Inferior parietal cortex (tissue), 1 donor: ENCODE measurements around the gene KRT3.

Experiments
- DNase-seq: peaks from one replicate; pipeline ENCODE4 v3.0.0-alpha.2; 2016; ENCODE audit errors: extremely low spot score

The KRT3 gene

DNA sequence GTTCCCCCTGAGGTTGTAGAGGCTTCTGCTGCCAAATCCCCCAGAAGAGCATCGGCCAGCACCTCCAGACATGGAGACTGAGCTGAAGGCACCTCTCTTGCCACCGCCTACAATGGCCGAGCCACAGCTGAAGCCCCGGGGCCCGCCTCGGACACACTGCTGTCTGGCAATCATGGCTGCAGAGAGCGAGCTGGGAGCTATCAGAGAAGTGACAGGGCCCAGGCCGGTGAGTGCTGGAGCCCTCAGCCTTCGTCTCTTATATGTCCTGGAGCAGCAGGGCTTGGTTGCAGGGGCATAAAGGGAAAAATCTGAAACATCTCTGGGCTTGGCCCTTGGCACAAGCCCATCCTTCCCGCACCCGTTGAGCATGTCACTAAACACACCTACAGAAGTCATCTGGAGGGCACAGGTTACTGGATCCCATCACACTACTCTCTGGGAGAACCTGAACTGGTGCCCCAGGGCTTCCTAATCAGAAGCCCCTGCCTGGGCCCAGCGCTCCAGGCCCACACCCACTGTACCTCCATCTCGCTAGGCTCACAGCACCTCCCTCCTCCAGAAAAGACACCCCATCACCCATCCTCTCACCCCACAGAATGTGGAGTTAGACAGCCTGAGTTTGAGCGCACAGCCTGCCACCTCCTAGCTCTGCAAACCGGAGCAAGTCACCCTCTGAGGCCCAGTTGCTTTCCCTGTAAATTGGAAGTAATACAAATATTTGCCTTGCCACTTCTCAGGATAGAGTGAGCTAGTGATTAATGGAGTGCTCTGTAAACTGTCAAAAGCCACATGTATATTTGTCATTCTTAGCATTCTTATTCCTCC, 18.2 kb upstream of the KRT3 start, which contains the start of gene KRT4:
Gene KRT4, minus strand, starts transcription at position 232 of the 825 bp plus-strand sequence. Its CDS starts 58 bp downstream, at position 174.
- DNase-seq = no peak

DNA sequence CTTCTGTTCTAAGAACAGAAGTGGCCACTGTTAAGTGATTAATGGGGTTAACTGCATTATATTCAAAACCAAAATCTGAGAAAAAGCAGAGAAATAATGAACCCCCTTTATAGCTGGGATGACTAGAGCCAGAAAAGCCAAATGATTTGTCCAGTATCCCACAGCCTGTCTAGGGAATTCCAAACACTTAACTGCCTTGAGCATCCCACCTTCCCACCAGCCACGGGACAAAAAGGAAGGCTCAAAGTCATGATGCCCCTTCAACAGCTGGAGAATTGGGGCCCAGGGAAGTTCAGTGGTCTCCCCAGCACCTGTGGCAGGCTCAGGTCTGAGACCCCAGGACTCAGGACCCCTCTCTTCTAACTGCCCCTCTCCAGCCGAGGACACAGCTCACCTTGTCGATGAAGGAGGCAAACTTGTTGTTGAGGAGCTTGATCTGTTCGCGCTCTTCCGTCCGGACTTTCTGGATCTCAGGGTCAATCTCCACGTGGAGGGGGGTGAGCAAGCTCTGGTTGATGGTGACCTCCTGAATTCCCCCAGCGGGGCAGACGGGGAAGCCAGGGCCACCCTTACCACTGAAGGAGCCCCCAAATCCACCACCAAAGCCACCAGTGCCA, 17.4 kb upstream of the KRT3 start:
- DNase-seq = no peak

DNA sequence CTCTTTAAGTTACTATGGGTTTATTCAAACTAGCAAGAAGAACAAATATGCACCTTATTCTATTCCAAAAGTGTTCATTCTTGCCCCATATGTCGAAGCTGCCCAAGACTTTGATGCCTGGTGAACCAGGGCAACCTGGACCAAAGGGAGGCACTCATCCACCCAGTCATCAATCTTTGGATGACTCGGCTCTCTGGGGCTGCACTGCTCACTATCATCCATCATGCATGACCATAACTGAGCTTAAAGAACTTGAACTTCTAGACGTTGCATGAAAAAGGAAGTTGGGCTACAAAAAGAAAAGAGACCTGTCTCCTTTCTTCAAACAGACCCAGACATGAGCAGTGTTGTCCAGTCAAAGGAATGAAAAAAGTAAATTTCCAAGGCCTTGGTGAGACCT, 16.8 kb upstream of the KRT3 start:
- DNase-seq = no peak

DNA sequence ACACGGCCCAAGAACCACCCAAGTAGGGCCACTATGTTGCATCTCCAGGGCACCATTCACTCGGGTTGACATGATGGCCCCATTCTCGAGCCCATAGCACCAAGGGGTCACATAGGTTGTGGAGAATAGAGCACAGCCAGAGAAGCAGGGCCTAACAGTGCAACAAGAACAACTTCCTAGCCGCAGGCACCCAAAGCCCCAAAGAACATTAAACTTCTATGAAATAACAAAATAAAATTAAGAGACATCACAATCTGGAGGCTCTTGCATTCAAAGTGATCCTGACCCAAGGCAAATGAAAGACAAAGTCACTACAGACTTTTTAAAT, 16.1 kb upstream of the KRT3 start:
- DNase-seq = no peak

DNA sequence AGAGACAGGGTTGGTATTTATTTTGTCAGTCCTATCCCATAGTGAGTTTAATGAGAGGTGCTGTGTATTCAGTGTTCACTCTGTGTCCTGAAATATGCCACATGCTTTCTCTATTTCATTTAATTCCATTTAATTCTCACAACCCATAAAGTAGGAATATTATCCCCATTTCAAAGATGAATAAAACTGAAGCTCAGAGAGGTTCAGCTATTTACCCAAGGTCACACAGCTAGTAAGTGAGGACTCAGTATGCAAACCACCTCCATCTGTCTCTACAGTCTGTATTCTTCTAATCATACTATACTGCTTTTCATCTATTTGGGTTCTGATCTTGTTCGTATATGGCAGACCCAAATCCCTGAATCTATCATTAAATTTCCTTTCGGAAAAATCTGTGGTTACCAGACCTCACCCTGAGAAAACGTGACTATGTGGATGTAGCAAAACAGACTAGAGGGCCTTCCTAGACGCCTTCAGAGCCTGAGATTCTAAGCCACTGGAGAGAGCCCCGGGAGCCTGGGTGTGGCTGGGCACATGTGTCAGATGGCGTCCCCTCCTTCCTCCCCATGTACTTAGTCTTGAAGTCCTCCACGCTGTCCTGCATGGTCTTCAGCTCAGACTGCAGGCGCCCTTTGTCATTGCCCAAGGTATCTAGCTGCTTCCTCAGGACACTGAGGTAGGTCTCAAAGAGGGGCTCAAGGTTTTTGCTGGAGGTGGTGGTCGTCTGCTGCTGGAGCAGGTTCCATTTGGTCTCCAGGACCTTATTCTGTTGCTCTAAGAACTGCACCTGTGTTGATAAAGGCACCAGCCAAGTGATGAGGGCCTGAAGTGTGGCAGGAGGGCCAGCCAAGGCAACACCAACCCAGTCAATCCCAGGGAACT, 15.5 kb upstream of the KRT3 start:
- no peak for DNase-seq

DNA sequence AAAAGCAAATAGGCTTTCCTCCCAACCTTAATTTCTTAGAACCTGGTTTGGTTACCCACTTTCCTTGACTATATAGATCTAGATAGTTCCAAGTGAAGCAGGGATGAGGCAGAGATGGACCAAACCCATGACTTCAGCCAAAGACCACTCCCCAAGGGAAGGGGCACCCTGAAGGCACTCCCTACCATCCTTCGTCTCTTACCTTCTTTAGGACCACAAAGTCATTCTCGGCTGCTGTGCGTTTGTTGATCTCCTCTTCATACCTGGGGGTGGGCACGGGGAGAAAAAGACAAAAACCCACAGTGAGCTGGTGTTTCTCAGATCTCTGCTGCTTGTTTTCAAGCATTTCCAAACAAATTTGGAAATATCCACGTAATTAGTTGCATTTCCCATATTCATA, 14.6 kb upstream of the KRT3 start:
- no peak for DNase-seq

DNA sequence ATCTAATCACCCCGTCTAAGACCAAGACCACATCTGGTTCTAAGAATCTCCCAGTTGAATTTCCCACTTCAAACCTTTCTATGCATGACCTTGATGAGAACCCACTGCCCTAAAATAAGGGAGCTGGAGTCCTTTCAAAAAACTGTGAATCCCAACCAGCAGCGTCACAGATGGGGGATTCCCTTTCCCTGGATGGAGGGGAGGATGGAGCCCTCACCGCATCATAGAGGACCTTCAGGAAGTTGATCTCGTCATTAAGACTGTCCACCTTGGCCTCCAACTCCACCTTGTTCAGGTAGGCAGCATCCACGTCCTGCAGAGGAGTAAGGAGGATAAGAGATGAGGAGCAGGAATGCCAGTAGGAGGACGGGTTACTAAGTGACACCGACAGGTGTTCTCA, 13.2 kb upstream of the KRT3 start:
- DNase-seq = no peak

DNA sequence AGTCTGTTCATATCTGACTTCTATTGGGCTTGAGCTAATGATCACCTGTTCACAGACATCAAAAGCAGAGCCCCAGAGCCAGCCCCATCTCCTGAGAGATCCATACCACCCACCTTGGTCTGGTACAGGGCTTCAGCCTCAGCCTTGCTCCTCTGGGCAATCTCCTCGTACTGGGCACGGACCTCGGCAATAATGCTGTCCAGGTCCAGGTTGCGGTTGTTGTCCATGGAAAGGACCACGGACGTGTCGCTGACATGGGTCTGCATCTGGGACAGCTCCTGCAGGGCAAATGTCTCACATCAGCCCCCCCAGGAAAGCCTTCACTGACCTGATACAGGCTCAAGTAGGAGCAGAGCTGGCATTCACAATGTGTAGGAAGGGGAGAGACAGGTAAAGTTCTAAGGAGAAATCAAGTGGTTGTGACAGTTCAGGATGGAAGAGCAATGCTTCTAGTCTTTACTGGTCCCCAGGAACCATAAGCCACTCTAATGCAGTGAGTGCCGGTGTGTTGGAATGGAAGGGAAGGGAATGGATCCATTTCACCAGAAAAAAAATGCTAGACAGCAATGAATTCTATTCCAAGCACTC, 12.8 kb upstream of the KRT3 start:
- DNase-seq = no peak

DNA sequence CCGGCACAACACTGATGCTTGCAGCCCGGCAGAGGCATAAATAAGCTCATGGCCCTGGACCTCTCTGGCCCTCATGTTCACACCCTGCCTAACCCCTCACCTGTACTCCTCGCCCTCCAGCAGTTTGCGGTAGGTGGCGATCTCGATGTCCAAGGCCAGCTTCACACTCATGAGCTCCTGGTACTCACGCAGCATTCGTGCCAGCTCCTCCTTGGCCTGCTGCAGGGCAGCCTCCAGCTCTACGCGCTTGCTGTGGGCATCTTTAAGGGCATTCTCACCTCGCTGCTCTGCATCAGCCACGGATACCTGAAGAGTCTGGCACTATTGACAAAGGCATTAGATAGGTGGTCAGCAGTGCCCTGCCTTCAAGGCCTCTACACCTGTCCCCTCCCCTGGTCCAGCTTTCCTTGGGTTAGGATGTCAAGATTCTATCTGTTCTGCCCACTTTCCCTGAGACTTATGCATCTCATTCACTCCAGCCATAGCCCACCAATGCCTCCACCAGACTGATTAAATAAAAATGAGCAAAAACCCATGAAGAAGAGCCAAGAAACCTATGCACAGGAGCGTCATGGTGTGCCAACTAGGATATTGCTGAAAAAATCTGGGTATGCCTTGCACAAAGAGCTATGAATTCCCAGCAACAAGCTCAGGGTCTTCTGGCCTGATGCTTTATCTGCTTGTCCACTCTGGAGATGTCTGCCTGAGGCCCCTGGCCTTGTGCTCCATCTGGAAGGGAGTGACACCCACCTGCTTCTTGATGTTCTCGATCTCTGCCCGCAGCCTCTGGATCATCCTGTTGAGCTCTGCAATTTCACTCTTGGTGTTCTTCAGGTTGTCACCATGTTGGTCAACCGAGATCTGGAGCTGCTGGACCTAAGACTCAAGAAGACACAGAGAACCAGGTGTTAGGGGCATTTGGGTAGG, 11.9 kb upstream of the KRT3 start:
- DNase-seq = no peak

DNA sequence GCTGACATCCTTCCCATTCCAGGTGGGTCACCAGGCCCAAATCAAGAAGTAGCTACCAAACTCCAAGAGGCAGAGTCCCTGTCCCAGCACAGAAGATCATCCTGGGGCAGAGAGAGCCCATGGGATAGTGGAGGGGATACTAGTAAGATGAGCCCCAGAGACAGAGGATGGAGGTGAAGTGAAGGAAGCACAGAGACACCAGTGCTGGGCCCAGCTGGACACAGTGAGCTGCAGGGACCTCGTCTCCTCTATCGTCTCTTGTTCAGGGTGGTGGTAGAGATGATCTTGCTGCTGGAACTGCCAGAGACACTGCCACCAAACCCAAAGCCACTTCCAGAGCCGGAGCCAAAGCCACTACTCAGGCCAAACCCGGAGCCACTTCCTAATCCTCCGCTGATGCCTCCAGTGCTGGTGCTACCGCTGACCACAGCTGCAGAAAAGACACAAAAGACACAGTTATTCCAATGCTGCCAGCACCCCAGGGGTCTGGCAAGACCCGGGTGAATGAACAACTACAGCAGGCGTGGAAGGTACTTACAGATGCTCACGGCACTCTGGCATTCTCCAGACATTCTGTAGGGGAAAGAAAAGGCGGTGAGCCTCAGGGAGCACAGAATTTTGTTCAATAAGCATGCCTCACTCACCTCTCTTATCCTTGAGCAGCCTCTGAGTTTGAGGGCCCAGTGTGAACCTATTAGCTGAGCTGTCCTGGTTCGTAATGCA, 11.1 kb upstream of the KRT3 start:
- no peak for DNase-seq

DNA sequence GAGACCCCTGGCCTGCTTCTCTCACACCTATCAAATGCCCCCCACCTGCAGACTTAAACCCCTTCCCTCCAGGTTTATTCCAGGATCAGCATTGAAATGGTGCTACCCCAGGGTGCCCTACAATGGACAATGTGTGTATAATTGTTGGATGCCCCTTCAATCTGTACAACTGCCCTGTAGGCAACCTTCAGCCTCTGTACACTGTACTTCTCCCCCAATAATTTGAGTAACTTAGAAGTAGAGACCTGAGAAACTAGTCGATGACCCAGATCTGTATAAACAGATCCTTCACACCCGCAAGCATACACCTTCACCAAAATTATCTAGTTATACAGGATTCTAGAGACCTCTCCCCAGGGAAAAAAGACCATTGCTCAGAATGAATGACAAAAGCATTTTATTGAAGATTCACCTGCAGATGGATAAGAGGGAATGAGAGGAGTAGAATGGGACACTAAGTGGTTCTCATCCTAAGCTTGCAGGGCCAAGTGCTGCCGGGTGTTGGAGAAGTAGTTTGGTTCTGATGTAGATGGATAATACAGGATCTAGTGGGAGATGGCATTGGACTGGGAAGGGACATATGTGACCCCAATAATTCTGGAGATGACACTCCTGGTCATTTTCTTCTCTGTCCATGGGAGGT, 10.4 kb upstream of the KRT3 start:
- no peak for DNase-seq

DNA sequence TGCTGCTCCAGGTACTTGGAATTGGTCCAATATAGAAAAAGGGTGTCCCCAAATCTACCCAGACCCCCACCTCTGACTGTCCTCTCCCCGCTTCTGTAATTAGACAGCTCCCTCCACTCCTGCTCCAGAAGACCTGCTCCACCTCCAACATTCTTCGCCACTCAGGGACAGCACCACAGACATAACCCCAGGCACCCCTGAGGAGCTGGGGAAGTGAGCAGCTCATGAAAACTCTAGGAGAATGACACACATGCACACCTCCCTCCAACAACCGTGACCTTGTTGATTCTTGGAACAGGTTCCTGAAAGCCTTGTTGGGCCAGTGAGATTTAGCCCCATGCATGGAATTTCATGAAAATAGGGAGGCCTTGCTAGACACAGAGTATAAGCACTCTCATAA, 9.8 kb upstream of the KRT3 start:
- DNase-seq = no peak

DNA sequence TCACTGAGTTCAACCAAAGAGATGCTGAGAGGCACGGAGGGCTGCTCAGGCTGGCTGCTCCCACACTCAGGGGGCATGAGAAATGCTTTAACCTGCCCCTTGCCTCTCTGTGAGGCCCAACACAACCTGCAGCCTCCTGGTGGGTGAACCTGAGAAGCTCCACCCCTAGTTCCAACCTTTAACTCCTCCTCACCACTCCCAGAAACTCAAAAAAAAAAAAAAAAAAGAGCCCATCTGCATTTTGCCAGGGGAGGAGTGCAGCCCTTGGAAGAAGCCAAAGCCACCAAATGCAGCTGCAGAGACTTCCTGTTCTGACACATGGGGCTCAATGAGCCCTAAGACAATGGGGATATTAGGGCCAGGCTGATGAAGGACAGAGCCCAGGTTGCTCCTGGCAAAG, 9.1 kb upstream of the KRT3 start:
- no peak for DNase-seq

DNA sequence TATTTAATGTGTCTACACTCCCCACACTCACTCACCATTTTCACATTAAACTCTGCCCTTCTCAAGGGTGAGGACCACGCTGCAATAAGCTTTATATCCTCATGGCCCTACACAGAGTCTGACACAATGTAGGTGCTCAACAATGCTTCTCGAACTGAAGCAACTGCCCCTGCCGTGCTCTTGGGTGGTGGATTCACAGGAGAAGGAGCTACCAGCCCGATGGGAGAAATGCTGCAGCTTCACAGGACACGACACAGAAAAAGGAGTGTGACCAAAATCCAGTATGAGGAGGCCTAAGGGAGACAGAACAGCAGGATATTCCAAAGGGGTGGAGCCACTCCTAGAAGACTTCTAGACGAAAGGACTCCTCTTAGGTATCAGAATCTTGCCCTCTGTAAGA, 6.5 kb upstream of the KRT3 start:
- no peak for DNase-seq

DNA sequence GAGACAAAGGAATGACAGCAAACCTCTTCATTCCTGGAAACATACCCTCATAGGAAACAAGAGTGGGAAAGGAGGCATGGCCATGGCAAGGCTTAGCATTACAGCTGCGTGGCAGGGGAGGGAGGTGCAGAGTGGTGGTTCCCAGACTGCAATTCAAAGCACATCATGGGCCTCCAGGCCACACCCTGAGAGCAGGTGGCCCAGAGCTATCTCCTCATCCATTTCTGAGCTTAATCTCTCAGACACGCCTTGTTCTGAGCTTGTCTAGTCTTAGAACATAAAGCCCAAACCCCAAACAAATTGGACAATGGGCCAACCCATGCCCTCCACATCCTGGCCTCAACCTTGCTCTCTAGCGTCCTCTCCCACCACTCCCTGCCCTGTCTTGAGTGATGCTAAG, 5.9 kb upstream of the KRT3 start:
- no peak for DNase-seq

DNA sequence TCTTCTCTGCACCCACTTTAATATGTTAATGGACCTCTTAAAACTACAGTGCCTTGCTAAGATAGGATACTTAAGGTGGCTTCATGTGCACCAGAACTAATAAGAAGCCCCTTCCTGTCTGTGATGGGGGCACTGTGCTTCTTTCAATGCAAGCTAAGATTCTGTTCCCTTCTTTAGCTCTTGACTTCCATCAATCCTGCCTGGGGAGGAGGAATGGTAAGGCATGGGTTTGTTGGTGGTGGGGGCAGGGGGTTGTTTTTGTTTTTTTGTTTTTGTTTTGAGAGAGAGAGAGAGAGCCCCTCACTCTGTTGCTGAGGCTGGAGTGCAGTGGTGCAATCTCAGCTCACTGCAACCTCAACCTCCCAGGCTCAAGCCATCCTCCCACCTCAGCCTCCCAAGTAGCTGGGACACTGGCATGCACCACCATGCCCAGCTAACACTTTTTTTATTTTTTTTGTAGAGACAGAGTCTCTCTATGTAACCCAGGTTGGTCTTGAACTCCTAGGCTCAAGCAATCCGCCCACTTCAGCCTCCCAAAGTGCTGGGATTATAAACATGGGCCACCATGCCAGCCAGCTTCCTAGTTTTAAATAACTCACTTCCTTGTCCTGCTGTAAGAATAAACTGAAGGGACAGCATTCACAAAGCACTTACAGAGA, 4.5 kb upstream of the KRT3 start:
- DNase-seq = no peak

DNA sequence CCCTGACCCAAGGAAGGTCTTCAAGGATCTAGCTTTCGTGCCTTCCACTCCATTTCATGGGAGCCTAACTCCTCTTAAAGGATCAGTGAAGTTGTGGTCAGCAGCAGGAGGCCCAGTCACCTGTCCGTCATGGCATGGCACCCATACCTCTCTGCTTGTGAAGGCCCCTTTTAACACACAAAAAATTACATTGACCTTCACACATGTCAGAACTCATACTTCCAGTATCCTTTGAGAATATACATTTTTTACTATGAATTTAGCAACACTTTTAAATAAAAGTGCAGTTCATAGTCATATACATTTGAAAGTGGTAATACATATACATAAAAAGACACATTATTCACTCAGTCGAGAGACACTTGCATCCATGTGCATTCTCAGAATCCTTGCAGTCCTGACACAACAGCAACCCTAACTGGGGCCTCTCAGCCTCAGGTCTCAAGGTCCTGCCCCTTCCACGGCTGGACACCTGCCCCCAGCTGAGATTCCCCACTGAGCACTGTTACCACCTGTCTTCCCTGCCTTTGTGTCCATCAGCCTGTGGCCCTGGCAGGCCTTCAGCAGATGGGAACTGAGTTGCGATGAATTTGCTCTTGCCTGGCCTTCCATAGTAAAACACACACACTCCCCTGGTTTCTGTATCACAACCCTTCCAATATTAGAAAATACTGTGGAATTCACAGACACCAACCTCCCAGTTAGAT, 3.7 kb upstream of the KRT3 start:
- no peak for DNase-seq

DNA sequence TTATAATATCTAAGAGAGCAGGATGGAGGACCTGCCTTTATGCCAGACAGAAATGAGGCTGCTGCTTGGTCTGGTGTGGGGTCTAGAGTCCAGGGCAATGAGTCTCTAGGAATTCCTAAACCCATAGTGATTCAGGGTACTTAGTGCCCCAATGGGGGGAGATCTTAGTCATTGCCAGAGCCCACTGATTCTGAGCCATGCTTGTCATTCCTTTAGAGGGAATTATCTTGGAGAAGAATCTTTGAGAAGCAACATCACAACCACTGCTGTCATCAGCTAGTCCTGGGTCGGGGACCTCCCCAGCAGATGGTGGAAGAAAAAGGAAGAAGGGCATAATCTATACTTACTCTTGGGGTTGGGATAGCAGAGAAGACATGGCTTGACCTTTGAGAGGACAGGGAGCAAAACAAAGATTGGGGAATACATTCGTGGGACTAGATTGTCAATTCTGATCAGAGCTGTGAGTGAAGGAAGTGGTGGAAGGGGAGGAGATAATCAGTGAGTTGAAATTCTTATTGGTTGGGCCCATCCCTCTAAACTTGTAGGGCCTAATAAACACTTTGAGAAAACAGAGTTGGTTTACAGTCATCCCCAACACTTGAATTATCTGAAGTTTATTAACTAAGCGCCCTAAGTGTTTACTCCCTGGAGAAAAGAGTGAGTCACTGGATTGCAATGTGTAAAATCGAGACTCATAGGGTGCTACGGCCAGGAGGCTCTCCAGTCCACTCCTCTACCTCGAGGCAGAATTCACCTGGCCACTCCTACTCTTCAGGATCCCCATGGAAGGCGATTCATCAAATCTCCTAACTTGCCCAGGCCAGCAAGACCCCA, 3.0 kb upstream of the KRT3 start:
- no peak for DNase-seq
